GM10248 (cell line): ENCODE results near the gene AHDC1.

ENCODE experiments used
- CTCF ChIA-PET: fragments of 300-600 bp; sonication (Branson Sonifier 250); formaldehyde crosslinking; extraction: SDS; loops from one replicate; lab custom pipeline; 2021; ENCODE audit warnings: antibody characterized with exemption; lab: Yijun Ruan, JAX
- POLR2A ChIA-PET: fragments of 350-650 bp; sonication (Branson Sonifier 250); formaldehyde crosslinking; extraction: SDS; loops from one replicate; lab custom pipeline; 2020; ENCODE audit warnings: antibody characterized with exemption; lab: Yijun Ruan, JAX
- DNase-seq: peaks from one replicate; pipeline ENCODE4 v3.0.0; 2012; ENCODE audit errors: extremely low spot score
- TF ChIP-seq, protein P1 (sequence below): IDR thresholded peaks from 2 replicates; pipeline ENCODE4 v1.5.1; 2012; ENCODE audit warnings: mild to moderate bottlenecking, low read depth; ENCODE audit errors: extremely low read depth, missing control alignments, control extremely low read depth

Gene AHDC1

DNA sequence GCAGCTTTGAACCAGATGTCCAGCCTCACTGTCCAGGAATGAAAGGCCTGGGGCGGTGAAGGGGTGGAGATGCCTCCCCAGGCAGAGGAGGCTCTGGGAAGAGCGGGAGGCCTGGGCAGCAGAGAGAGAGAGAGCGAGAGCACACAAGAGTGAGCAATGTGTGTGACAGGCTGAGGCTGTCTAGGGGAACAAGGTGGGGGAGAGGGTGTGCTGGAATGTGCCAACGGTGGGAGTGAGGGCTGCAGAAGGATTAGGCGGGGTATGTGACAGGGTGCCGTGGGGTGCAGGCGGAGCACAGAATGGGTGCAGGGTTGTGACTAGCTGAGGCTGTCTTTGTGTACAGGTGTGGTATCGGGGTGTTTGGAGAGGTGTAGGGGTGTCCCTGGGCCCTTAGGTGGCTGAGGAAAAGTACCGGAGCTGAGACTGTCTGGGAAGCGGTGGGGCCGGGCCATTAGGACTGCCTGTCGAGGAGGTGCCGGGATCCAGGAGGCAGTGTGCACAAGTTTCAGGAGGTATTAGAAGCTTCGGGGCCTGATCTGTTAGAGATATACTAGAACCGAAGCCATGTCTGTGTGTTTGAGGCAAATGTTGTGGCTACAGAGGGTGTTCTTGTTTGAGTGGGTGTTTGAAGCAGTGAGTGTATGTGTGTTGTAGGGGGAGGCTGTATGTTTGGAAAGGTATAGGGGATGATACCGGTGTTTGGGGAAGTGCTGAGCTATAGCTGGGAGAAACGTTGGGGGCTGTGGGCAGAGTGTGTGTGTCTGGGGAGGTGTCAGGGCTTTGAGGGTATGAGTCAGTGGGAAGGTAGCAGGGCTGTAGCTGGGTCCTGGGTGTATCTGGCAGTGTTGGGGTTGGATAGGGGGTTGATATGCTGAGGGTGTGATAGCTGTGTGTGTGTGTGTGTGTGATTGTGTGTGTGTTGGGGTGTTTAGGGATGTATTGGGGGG, 9.1 kb downstream of the AHDC1 start:
- ChIA-PET POLR2A (no interaction called here), CTCF (interaction anchor here (1.2 to 9.4 kb wide), 9 partner anchors 11 to 237 kb away, joined by 3 to 82 read pairs (median 5); no protein-coding TSS in a partner anchor)
- TF ChIP-seq, protein P1, sequence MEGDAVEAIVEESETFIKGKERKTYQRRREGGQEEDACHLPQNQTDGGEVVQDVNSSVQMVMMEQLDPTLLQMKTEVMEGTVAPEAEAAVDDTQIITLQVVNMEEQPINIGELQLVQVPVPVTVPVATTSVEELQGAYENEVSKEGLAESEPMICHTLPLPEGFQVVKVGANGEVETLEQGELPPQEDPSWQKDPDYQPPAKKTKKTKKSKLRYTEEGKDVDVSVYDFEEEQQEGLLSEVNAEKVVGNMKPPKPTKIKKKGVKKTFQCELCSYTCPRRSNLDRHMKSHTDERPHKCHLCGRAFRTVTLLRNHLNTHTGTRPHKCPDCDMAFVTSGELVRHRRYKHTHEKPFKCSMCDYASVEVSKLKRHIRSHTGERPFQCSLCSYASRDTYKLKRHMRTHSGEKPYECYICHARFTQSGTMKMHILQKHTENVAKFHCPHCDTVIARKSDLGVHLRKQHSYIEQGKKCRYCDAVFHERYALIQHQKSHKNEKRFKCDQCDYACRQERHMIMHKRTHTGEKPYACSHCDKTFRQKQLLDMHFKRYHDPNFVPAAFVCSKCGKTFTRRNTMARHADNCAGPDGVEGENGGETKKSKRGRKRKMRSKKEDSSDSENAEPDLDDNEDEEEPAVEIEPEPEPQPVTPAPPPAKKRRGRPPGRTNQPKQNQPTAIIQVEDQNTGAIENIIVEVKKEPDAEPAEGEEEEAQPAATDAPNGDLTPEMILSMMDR: no peak
- no peak for DNase-seq

DNA sequence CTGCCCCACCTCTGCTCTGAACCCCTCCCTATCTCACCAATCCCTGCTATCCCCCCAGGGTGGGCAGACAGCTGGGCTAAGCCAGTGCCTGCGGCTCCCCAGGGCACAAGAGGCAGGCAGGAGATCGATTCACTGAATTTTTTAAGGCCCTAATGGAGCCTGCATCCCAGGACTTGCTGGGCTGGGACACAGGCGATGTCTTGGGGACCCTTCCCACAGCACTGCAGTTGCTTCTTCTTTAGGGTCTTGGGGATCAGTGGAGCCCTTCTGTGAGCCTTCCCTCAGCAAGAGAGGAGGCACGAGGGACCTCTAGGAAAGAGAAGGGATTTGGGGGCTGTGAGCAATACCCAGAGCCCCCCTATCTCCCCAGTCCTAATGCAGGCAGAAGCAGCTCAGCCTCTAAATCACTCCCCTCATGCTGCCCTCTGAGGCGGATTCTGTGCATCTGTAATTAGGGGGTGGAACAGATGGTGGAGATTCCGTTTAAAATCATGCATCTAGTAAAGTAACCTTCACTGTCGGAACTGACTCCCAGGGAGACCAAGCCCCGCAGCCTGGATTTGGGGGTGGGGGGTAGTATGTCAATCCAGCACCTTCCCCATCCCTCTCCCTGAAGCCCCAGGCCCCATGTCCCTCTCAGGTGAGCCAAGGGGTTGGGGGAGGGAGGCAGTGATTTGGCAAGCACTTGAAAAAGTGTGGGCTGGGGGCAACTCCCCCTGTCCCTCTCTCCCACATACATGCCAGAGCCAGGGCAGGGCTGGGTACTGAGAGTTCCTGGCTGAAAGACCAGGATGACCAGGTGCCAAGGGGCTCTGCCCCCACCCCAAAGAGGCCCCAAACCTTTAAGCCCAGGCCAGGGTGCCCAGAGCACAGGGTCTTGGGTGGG, 10.0 kb downstream of the AHDC1 start:
- TF ChIP-seq, protein P1: no peak
- POLR2A ChIA-PET: no interaction called here
- no peak for DNase-seq
- CTCF ChIA-PET: interaction anchor here (1.3 to 9.4 kb wide), 7 partner anchors 10 to 206 kb away, joined by 3 to 82 read pairs (median 12); no protein-coding TSS in a partner anchor

DNA sequence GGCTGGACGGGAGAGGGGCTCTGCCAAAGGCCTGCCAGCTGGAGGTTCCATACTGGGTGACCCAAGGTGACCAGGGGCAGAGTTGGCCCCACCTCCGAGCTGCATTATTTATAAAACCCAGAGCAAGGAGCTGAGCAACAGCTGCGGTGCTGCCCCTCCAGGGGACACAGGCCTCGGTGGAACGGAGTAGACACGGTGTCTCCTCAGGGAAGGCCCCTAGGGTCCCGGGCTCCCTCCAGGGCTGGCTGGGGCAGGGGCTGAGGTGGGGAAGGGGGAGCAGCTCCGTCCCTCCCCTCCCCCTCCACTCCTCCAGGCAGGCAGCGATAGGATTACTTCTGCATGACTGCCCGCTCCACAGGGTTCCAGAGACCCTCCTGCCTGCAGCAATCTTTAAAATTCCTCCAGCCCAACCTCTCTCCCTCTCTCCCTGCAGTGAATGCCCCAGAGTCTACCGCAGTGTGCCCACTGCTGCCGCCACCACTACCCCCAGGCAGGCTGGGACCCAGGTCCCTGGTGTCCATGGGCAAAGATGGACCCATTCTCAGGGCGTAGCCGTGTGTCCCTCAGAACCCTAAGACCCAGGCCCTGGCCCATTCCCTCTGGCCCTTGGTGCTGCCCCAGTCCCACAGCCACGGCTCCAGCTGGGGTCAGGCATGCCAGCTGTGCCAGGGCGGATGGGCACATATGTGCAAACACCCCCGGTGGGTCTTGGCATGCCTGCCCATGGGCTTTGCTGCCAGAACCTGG, 10.8 kb downstream of the AHDC1 start:
- DNase-seq: no peak
- CTCF ChIA-PET: interaction anchor here (0.9 to 4.2 kb wide), 9 partner anchors 8 to 198 kb away, joined by 3 to 18 read pairs (median 4); no protein-coding TSS in a partner anchor
- POLR2A ChIA-PET: no interaction called here
- TF ChIP-seq, protein P1: no peak

DNA sequence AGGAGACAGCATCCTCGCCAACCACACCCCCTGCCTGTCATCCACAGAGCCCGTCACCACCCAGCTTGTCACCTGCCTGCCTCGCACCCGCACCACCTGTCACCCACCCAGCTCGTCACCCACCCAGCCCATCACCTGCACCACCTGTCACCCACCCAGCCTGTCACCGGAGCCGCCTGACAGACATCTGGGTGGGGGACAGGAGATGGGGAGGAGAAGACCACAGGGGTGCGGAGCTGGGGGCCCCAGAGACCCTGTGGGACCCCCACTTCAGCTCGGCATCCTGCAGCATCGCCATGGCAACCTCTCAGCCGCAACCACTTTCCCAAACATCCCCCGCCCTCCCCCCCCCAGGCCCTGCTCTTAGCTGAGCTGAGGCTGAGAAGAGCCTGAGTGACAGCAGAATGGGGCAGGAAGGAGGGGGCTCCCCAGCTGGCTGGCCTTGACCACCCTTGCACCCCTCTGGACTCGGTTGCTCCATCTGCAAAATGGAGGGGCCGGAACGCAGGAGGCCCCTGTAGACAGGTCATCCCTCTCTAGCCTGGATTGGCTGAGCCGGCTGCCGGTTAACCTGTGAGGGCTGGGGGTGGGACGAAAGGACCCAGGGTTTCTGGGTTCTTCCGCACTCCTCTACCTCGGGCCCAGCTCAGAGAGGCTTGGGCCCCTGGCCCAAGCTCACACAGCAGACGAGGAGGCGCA, 11.6 kb downstream of the AHDC1 start:
- POLR2A ChIA-PET: interaction anchor here (0.6 kb wide), 1 partner anchor 36 kb away, joined by 3 read pairs; no protein-coding TSS in a partner anchor
- CTCF ChIA-PET: interaction anchor here (0.9 to 4.2 kb wide), 9 partner anchors 9 to 197 kb away, joined by 3 to 18 read pairs (median 4); no protein-coding TSS in a partner anchor
- DNase-seq: no peak
- TF ChIP-seq, protein P1: no peak

DNA sequence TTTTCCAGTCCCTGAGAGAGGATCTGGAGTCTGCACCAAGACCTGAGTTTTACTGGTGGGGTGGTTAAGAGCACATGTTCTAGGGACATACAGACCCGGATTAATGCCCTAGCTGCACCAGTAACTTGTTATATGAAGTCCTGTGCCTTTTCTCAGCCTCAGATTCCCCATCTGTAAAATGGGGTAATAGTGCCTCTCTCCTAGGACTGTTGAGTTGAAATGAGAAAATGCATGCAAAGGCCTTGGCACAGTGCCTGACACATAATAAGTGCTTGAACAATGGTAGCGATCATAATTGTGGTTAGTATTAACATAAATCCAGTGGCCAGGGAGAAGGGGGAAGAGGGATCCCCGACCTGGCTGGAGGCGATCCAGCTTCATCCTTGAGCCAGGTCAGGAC, 12.3 kb downstream of the AHDC1 start:
- ChIA-PET POLR2A (interaction anchor here (0.6 kb wide), 1 partner anchor 166 kb away, joined by 3 read pairs; no protein-coding TSS in a partner anchor), CTCF (interaction anchor here (0.9 to 4.2 kb wide), 9 partner anchors 10 to 196 kb away, joined by 3 to 18 read pairs (median 7); no protein-coding TSS in a partner anchor)
- TF ChIP-seq, protein P1: no peak
- no peak for DNase-seq
